ENCODE measurements around the gene RPP30.
A peak's percentile ranks its signal among the peaks of the same experiment; 100 is the strongest.

The RPP30 gene

GRCh38 chr10:90871766-90872647, at the start of gene RPP30:
TSS of gene RPP30 (plus strand) at chr10:90871974. CDS start at chr10:90871987, 13 bp downstream.
- H3K4me3 ChIP-seq (ENCODE audit: low read depth, low read length) = peak within 1 kb of the TSS; percentile 74
- DNase-seq (ENCODE audit: low read depth) = peak; percentile 88
- TF ChIP-seq, protein P1, sequence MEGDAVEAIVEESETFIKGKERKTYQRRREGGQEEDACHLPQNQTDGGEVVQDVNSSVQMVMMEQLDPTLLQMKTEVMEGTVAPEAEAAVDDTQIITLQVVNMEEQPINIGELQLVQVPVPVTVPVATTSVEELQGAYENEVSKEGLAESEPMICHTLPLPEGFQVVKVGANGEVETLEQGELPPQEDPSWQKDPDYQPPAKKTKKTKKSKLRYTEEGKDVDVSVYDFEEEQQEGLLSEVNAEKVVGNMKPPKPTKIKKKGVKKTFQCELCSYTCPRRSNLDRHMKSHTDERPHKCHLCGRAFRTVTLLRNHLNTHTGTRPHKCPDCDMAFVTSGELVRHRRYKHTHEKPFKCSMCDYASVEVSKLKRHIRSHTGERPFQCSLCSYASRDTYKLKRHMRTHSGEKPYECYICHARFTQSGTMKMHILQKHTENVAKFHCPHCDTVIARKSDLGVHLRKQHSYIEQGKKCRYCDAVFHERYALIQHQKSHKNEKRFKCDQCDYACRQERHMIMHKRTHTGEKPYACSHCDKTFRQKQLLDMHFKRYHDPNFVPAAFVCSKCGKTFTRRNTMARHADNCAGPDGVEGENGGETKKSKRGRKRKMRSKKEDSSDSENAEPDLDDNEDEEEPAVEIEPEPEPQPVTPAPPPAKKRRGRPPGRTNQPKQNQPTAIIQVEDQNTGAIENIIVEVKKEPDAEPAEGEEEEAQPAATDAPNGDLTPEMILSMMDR (IDR thresholded peaks at IDR 0.05; ENCODE audit: insufficient read depth, low read depth, low read length, missing control alignments) = no peak

DNA sequence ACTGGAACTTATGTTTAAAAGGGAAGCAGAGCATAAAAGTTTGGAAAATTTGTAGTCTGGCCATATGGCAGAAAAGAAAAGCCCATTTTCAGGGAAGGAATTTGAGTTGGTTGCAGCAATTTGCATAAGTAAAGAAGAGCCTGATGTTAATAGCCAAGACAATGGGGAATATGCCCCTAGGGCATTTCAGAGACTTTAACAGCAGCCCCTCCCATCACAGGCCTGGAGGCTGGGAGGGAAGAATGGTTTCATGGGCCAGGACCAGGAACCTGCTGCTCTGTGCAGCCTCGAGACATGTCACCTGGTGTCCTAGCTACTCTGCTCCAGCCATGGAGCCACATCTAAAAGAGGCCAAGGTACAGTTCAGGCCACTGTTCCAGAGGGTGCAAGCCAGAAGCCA, 49.3 kb upstream of the RPP30 start:
- no peak for DNase-seq (ENCODE audit: low read depth)
- TF ChIP-seq, protein P1 (IDR thresholded peaks at IDR 0.05; ENCODE audit: insufficient read depth, low read depth, low read length, missing control alignments) = no peak
- no peak overlapping the region for H3K4me3 ChIP-seq (ENCODE audit: low read depth, low read length)

DNA sequence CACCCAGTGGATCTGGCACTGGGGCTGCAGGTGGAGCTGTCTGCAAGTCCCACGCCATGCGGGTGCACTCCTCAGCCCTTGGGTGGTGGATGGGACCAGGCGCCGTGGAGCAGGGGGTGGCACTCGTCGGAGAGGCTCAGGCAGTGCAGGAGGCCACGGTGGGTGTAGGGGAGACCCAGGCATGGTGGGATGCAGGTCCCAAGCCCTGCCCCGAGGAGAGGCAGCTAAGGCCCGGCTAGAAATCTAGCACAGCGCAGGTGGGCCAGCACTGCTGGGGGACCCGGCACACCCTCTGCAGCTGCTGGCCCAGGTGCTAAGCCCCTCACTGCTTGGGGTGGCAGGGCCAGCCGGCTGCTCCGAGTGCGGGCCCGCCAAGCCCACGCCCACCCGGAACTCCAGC, 39.7 kb upstream of the RPP30 start:
- TF ChIP-seq, protein P1 (IDR thresholded peaks at IDR 0.05; ENCODE audit: insufficient read depth, low read depth, low read length, missing control alignments) = no peak
- H3K4me3 ChIP-seq (ENCODE audit: low read depth, low read length) = no peak overlapping the region
- DNase-seq (ENCODE audit: low read depth) = no peak

DNA sequence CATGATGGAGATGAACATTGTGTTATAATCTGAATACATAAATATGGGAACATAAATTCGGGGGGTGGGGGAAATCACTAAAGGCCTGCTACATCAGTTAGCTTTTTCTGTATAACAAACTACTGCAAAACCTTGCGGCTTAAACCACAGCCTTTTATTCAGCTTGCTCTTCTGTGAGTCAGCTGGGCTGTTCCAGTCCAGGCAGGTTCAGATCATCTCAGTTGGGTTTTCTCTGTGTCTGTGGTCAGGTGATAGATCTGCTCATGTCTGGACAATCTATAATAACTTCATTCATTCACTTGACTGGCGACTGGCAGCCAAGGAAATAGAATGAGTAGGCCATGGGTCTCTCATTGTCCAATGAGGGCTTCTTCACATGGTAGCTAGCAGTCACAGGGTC, 37.4 kb upstream of the RPP30 start:
- TF ChIP-seq, protein P1 (IDR thresholded peaks at IDR 0.05; ENCODE audit: insufficient read depth, low read depth, low read length, missing control alignments) = no peak
- H3K4me3 ChIP-seq (ENCODE audit: low read depth, low read length) = no peak overlapping the region
- DNase-seq (ENCODE audit: low read depth) = no peak

DNA sequence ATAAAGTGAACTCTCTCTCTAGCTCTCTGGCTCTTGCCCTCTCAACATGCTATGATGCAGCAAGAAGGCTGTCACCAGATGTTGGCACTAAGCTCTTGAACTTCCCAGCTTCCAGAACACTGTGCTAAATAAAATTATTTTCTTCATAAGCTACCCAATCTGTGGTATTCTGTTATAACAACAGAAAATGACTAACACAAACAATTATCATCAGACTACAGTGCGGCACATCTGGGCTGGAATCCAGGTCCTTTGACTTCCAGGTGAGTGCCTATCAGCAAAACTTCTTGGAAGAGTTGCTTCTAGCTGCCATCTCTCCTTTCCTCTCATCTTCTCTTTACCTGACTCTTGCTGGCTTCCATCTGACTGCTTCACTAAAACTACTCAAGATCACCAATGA, 34.3 kb upstream of the RPP30 start:
- DNase-seq (ENCODE audit: low read depth) = no peak
- TF ChIP-seq, protein P1 (IDR thresholded peaks at IDR 0.05; ENCODE audit: insufficient read depth, low read depth, low read length, missing control alignments) = no peak
- no peak overlapping the region for H3K4me3 ChIP-seq (ENCODE audit: low read depth, low read length)

DNA sequence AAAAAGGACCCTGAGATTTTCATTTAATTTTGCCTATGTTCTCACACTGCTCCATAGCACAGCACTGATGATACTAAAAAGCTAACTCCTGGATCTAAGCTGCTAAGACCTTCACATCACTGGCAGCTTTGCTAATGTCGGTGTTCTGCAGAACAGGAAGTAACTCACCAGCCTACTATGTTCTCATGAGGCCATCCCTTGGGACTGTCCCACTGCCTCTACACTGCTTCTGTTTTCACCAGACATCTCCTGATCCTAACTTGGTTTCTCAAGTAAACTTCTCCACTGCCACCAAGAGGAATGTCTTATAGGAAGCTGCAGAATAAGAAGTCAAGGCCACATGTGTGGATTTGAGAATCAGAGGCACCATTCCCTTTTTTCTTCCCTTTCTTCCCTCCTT, 29.0 kb upstream of the RPP30 start:
- TF ChIP-seq, protein P1 (IDR thresholded peaks at IDR 0.05; ENCODE audit: insufficient read depth, low read depth, low read length, missing control alignments) = no peak
- no peak overlapping the region for H3K4me3 ChIP-seq (ENCODE audit: low read depth, low read length)
- DNase-seq (ENCODE audit: low read depth) = no peak
